PC-9 (cell line): ENCODE measurements around the gene AHCYL2.
"Not testable (repeated sequence)": the region's sequence is repeated elsewhere in the genome, so short reads cannot be mapped to it uniquely, and the experiment has no call there.

ENCODE experiments used
- CTCF ChIP-seq: fragments of 200-600 bp; sonication (generic); conservative IDR thresholded peaks from 2 replicates; pipeline ENCODE4 v1.6.1; 2017; ENCODE audit warnings: mixed run types, antibody characterized with exemption, mild to moderate bottlenecking, moderate library complexity
- EZH2 ChIP-seq: fragments of 200-600 bp; sonication (generic); IDR thresholded peaks from 2 replicates; pipeline ENCODE4 v1.8.0; 2017; ENCODE audit warnings: antibody characterized with exemption, low read depth

- not testable (repeated sequence) for TF ChIP-seq CTCF, EZH2
These were observed 8.6 kb upstream of the AHCYL2 start for GRCh38 chr7:129216101-129216715.
